NT2/D1 (cell line): ENCODE data around the gene CDK19.

ENCODE experiments used
- DNase-seq: peaks from one replicate; pipeline ENCODE4 v3.0.0-alpha.2; 2011; ENCODE audit warnings: low read depth, low spot score
- H3K27me3 ChIP-seq: 2 replicates; pipeline ENCODE4 v1.6.0; 2011; ENCODE audit warnings: mild to moderate bottlenecking; ENCODE audit not compliant: insufficient read length, insufficient read depth
- H3K36me3 ChIP-seq: 2 replicates; pipeline ENCODE4 v1.6.1; 2011; ENCODE audit warnings: mild to moderate bottlenecking, low read length, mixed read lengths; ENCODE audit not compliant: insufficient read depth, insufficient read length
- H3K4me1 ChIP-seq: 2 replicates; pipeline ENCODE4 v1.5.1; 2011; ENCODE audit not compliant: insufficient read depth, insufficient read length
- H3K4me3 ChIP-seq: 2 replicates; pipeline ENCODE4 v1.5.1; 2011; ENCODE audit warnings: low read depth; ENCODE audit not compliant: insufficient read length
- H3K9ac ChIP-seq: 2 replicates; pipeline ENCODE4 v1.6.0; 2011; ENCODE audit warnings: low read depth; ENCODE audit not compliant: insufficient read length
- H3K9me3 ChIP-seq: 2 replicates; pipeline ENCODE4 v1.5.1; 2011; ENCODE audit warnings: mild to moderate bottlenecking, low read length; ENCODE audit not compliant: insufficient read depth
- SUZ12 ChIP-seq: IDR thresholded peaks from 2 replicates; pipeline ENCODE4 v1.6.1; 2011; ENCODE audit not compliant: insufficient read length, insufficient read depth; ENCODE audit errors: extremely low read depth
- YY1 ChIP-seq: IDR thresholded peaks from 2 replicates; pipeline ENCODE4 v1.6.1; 2011; ENCODE audit not compliant: insufficient read length, insufficient read depth
- ZNF274 ChIP-seq: IDR thresholded peaks from 2 replicates; pipeline ENCODE4 v1.6.1; 2011; ENCODE audit warnings: mild to moderate bottlenecking, low read depth, low read length

CDK19 gene

DNA sequence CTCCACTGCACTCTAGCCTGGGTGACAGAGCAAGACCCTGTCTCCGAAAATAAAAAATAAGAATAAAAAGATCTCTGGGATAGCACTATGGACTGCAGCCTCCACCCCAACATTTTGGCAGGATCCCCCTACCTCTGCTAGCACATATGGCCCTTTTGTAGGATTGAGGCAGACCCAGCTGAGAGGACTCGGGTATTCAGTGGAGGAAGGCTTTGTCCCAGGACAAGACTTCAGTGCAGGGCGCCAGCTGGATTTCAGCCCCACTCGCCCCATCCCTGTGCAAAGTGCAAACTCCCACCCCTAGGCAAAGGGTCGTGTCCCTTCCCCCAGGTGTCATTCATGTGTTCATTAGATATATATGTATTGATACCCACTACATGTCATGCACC is 254.3 kb downstream of the CDK19 start:
- Histone ChIP-seq H3K36me3 (no peaks in the 10 kb centered on the region), H3K9me3 (no peaks in the 10 kb centered on the region; the same call in 1 of the 2 replicates), H3K27me3 (no peaks in the 10 kb centered on the region), H3K4me1 (no peaks in the 10 kb centered on the region), H3K9ac (no peak overlapping the region), H3K4me3 (no peak overlapping the region)
- DNase-seq = no peak
- TF ChIP-seq YY1 = no peak
- no peak for TF ChIP-seq SUZ12
- no peak for TF ChIP-seq ZNF274

GRCh38 chr6:110560239-110561007 is 254.8 kb downstream of the CDK19 start:
- H3K9ac ChIP-seq = no peak overlapping the region

More at GRCh38 chr6:110560239-110561007, 254.8 kb downstream of the CDK19 start:
- Histone ChIP-seq H3K9me3 (no peaks in the 10 kb centered on the region; the same call in 1 of the 2 replicates), H3K4me3 (no peak overlapping the region), H3K27me3 (no peaks in the 10 kb centered on the region), H3K36me3 (no peaks in the 10 kb centered on the region), H3K4me1 (no peaks in the 10 kb centered on the region)
- TF ChIP-seq ZNF274 = no peak
- TF ChIP-seq SUZ12 = no peak
- TF ChIP-seq YY1 = no peak
- no peak for DNase-seq
